IMR-90 (cell line): ENCODE measurements around the gene ZC3H7B. TPM values are rescaled to one million over a fixed set of nuclear protein-coding genes. Genes with fewer than 3 reads are reported as not detected.

Experiments used
- ATAC-seq: fragments of 200-7000 bp; cut with Tn5 transposase; 2 replicates; pipeline ENCODE4 v1.9.1; 2020; ENCODE audit warnings: low read depth, mild to moderate bottlenecking, moderate library complexity
- BruUV-seq: library from RNA; stranded (reverse); fragments of 400-500 nt; replicated peaks from 2 replicates; lab custom pipeline; 2021; lab: Mats Ljungman, UMichigan
- CTCF ChIA-PET: fragments of 300-600 bp; formaldehyde crosslinking; extraction: SDS; loops from one replicate; lab custom pipeline; 2021; ENCODE audit warnings: antibody characterized with exemption; lab: Yijun Ruan, JAX
- POLR2A ChIA-PET: fragments of 300-600 bp; sonication (Branson Sonifier 250); formaldehyde crosslinking; loops from one replicate; lab custom pipeline; 2022; ENCODE audit warnings: antibody characterized with exemption; ENCODE audit not compliant: unreplicated experiment; lab: Charles Lee
- DNase-seq: peaks from one replicate; pipeline ENCODE4 v3.0.0; 2013
- H2AFZ ChIP-seq: replicated peaks from 2 replicates; pipeline ENCODE3; 2013; ENCODE audit warnings: low read length, mild to moderate bottlenecking; ENCODE audit not compliant: poor library complexity
- H2AK5ac ChIP-seq: 2 replicates; pipeline ENCODE4 v1.6.1; 2013; ENCODE audit warnings: low read depth, low read length, inconsistent platforms
- H2AK9ac ChIP-seq: replicated peaks from 2 replicates; pipeline ENCODE3; 2013; ENCODE audit warnings: mild to moderate bottlenecking, low read depth, low read length, moderate library complexity; ENCODE audit not compliant: poor library complexity
- H2BK120ac ChIP-seq: 2 replicates; pipeline ENCODE4 v1.6.1; 2013; ENCODE audit warnings: low read depth, low read length, inconsistent platforms
- H2BK15ac ChIP-seq: 3 replicates; pipeline ENCODE4 v1.6.1; 2013; ENCODE audit warnings: low read depth, low read length, inconsistent platforms
- H2BK20ac ChIP-seq: 2 replicates; pipeline ENCODE4 v1.6.1; 2013; ENCODE audit warnings: low read depth, mild to moderate bottlenecking, inconsistent platforms, low read length, moderate library complexity
- H2BK5ac ChIP-seq: 2 replicates; pipeline ENCODE4 v1.6.1; 2013; ENCODE audit warnings: mild to moderate bottlenecking, low read depth, low read length, inconsistent platforms; ENCODE audit not compliant: poor library complexity, severe bottlenecking
- H3K14ac ChIP-seq: replicated peaks from 2 replicates; pipeline ENCODE4 v1.6.1; 2013; ENCODE audit warnings: low read depth, low read length, inconsistent platforms
- H3K18ac ChIP-seq: 2 replicates; pipeline ENCODE4 v1.6.1; 2013; ENCODE audit warnings: low read depth, low read length, control low read depth
- H3K23ac ChIP-seq: 2 replicates; pipeline ENCODE4 v1.6.1; 2013; ENCODE audit warnings: low read depth, low read length, inconsistent platforms
- H3K27ac ChIP-seq: 2 replicates; pipeline ENCODE4 v1.5.1; 2013; ENCODE audit warnings: mild to moderate bottlenecking, control low read depth, low read length; ENCODE audit not compliant: insufficient read depth
- H3K27me3 ChIP-seq: 2 replicates; pipeline ENCODE4 v1.6.1; 2013; ENCODE audit warnings: low read length; ENCODE audit not compliant: control insufficient read depth, insufficient read depth
- H3K36me3 ChIP-seq: 2 replicates; pipeline ENCODE4 v1.6.1; 2013; ENCODE audit warnings: low read length, mixed read lengths; ENCODE audit not compliant: control insufficient read depth, insufficient read depth
- H3K4ac ChIP-seq: 2 replicates; pipeline ENCODE4 v1.6.1; 2013; ENCODE audit warnings: low read depth, low read length, inconsistent platforms
- H3K4me1 ChIP-seq: 2 replicates; pipeline ENCODE4 v1.6.1; 2013; ENCODE audit warnings: low read length, mixed read lengths; ENCODE audit not compliant: control insufficient read depth, insufficient read depth
- H3K4me2 ChIP-seq: 2 replicates; pipeline ENCODE4 v1.6.1; 2013; ENCODE audit warnings: low read depth, mild to moderate bottlenecking, control low read depth, low read length, moderate library complexity
- H3K4me3 ChIP-seq: 2 replicates; pipeline ENCODE4 v1.5.1; 2013; ENCODE audit warnings: low read depth, mild to moderate bottlenecking, control low read depth, low read length, moderate library complexity; ENCODE audit not compliant: insufficient read depth
- H3K56ac ChIP-seq: 2 replicates; pipeline ENCODE4 v1.6.1; 2013; ENCODE audit warnings: low read length, inconsistent platforms; ENCODE audit not compliant: insufficient read depth; ENCODE audit errors: extremely low read depth
- H3K79me1 ChIP-seq, 2 experiments: 2 replicates each; pipeline ENCODE4 v1.6.1; 2013; ENCODE audit warnings: low read length in 2 of 2, inconsistent platforms in 1 of 2, low read depth in 1 of 2
- H3K9ac ChIP-seq: 2 replicates; pipeline ENCODE4 v1.6.1; 2013; ENCODE audit warnings: low read depth, low read length, control low read depth
- H3K9me1 ChIP-seq: 2 replicates; pipeline ENCODE4 v1.6.1; 2013; ENCODE audit warnings: low read length, inconsistent platforms; ENCODE audit not compliant: insufficient read depth
- H3K9me3 ChIP-seq: 2 replicates; pipeline ENCODE4 v1.6.1; 2013; ENCODE audit warnings: low read length; ENCODE audit not compliant: control insufficient read depth, insufficient read depth
- H4K20me1 ChIP-seq: 2 replicates; pipeline ENCODE4 v1.6.1; 2013; ENCODE audit warnings: low read length, inconsistent platforms; ENCODE audit not compliant: insufficient read depth
- H4K5ac ChIP-seq: 2 replicates; pipeline ENCODE4 v1.6.1; 2013; ENCODE audit warnings: mild to moderate bottlenecking, low read depth, low read length, control low read depth
- H4K8ac ChIP-seq, 2 experiments: 2 replicates each; pipeline ENCODE4 v1.6.1; 2013; ENCODE audit warnings: low read depth in 2 of 2, low read length in 2 of 2, control low read depth in 1 of 2, inconsistent platforms in 1 of 2
- H4K91ac ChIP-seq: 2 replicates; pipeline ENCODE4 v1.6.1; 2013; ENCODE audit warnings: low read depth, low read length, inconsistent platforms; ENCODE audit not compliant: insufficient read depth
- BHLHE40 ChIP-seq: fragments of 150-350 bp; IDR thresholded peaks from 2 replicates; pipeline ENCODE4 v1.6.1; 2016; ENCODE audit warnings: mild to moderate bottlenecking, low read depth, low read length
- CEBPB ChIP-seq: IDR thresholded peaks from 2 replicates; pipeline ENCODE4 v1.6.1; 2012; ENCODE audit warnings: low read depth, low read length, improper control_type of control experiment
- MAFK ChIP-seq: IDR thresholded peaks from 2 replicates; pipeline ENCODE4 v1.6.1; 2012; ENCODE audit warnings: low read depth, low read length, improper control_type of control experiment
- MXI1 ChIP-seq: IDR thresholded peaks from 2 replicates; pipeline ENCODE4 v1.6.1; 2012; ENCODE audit warnings: low read depth, mild to moderate bottlenecking, low read length, moderate library complexity, borderline replicate concordance
- POLR2A ChIP-seq: IDR thresholded peaks from 2 replicates; pipeline ENCODE4 v1.6.1; 2012; ENCODE audit warnings: mild to moderate bottlenecking, low read depth, low read length
- RAD21 ChIP-seq: IDR thresholded peaks from 2 replicates; pipeline ENCODE4 v1.6.1; 2012; ENCODE audit warnings: low read length, improper control_type of control experiment
- SMC3 ChIP-seq: fragments of 150-350 bp; IDR thresholded peaks from 2 replicates; pipeline ENCODE4 v1.6.1; 2016; ENCODE audit warnings: low read depth, mild to moderate bottlenecking, antibody characterized with exemption, low read length, moderate library complexity
- WGBS, 2 experiments: methylation state at CpG; one replicate each; pipeline versions ENCODE4 v1.1.5 to v1.1.7; 2013; ENCODE audit warnings: missing lambda C conversion rate in 2 of 2; ENCODE audit not compliant: insufficient read length in 1 of 2; ENCODE audit errors: extremely low coverage in 2 of 2; 5-methylcytosine and 5-hydroxymethylcytosine counted together
- dilution Hi-C: fragments of 300-500 bp; cut with HindIII; formaldehyde crosslinking; loops from one replicate; pipeline ENCODE4 v1.14.3; 2018; ENCODE audit warnings: low sequenced_read_pairs; ENCODE audit not compliant: unreplicated experiment
- in situ Hi-C: fragments of 300-500 bp; cut with MboI; formaldehyde crosslinking; loops from 3 replicates; pipeline ENCODE4 v1.14.3; 2019; ENCODE audit warnings: low sequenced_read_pairs, inconsistent platforms, mixed read lengths
- intact Hi-C: fragments of 100-400 bp; cut with micrococcal nuclease; formaldehyde crosslinking; loops from 2 replicates; pipeline ENCODE4 v1.10.0; 2022
- polyA plus RNA-seq, 3 experiments: library from polyadenylated mRNA; depleted of rRNA; stranded (reverse); fragments of >200 nt; gene quantifications; 2 replicates each; pipeline ENCODE4 v1.2.3, GENCODE V29; 2012; ENCODE audit warnings: low replicate concordance in 1 of 3
- total RNA-seq: library from RNA; depleted of rRNA; stranded (reverse); fragments of >200 nt; gene quantifications from 2 replicates; pipeline ENCODE4 v1.2.3, GENCODE V29; 2012

The ZC3H7B gene
- total and polyA plus RNA-seq, 2 of the 4 experiments (the other 2 are of a cell fraction): 37.6 to 72.3 TPM

GRCh38 chr22:41361716-41362310 lies 60.5 kb downstream of the ZC3H7B start:
- 100% methylated on average over 9 of the region's 13 CpGs; no CpG with 5 or more reads in 1 of the 2 experiments for WGBS, 2 experiments

More at GRCh38 chr22:41361716-41362310, 60.5 kb downstream of the ZC3H7B start:
- no peak overlapping the region for H3K4ac ChIP-seq
- H2AK9ac ChIP-seq: peak overlapping the region; percentile 13
- dilution Hi-C loops (no loop called here), intact Hi-C loops (no loop called here), in situ Hi-C loops (no loop called here)
- H3K36me3 ChIP-seq: peaks cover 34% of the 10 kb centered on the region
- H3K14ac ChIP-seq: no peak overlapping the region
- no peak overlapping the region for H3K4me3 ChIP-seq
- peaks cover 3% of the 10 kb centered on the region; the same call in 1 of the 2 replicates for H3K4me1 ChIP-seq
- ChIA-PET CTCF (no interaction called here), POLR2A (no interaction called here)
- H3K27ac ChIP-seq: no peak overlapping the region
- H2BK15ac ChIP-seq: no peak overlapping the region
- H4K20me1 ChIP-seq: 0 out of 2 replicates have a peak, but pooled peaks cover 11% of the 10 kb centered on the region
- H2AK5ac ChIP-seq: no peak overlapping the region
- no TSS peak for BruUV-seq
- H3K9ac ChIP-seq: no peak overlapping the region
- H4K8ac ChIP-seq: no peak overlapping the region
- no peak overlapping the region for H2AFZ ChIP-seq
- H2BK120ac ChIP-seq: no peak overlapping the region
- no peak overlapping the region for H2BK20ac ChIP-seq
- H3K27me3 ChIP-seq: no peaks in the 10 kb centered on the region
- peaks cover 2% of the 10 kb centered on the region; the same call in 1 of the 2 replicates for H3K9me3 ChIP-seq
- no peak overlapping the region for H4K5ac ChIP-seq
- H3K79me1 ChIP-seq: peaks cover 0 to 11% of the 10 kb centered on the region in 2 experiments; a peak in 1 of 4 replicates
- no peak overlapping the region for H3K18ac ChIP-seq
- H3K4me2 ChIP-seq: no peak overlapping the region
- TF ChIP-seq MAFK (no peak), RAD21 (no peak), SMC3 (no peak), CEBPB (no peak), POLR2A (no peak), MXI1 (no peak), BHLHE40 (no peak)
- ATAC-seq: no peak
- H4K91ac ChIP-seq: no peak overlapping the region
- peak; percentile 50 for DNase-seq
- H2BK5ac ChIP-seq: no peak overlapping the region
- H3K56ac ChIP-seq: no peak overlapping the region
- no peak overlapping the region for H3K23ac ChIP-seq
- H3K9me1 ChIP-seq: peaks cover 2% of the 10 kb centered on the region
